GM12874 (cell line): Measurements from ENCODE around the gene ALPL.

Source experiments
- TF ChIP-seq, protein P1 (sequence below): IDR thresholded peaks from 2 replicates; pipeline ENCODE4 v1.5.1; 2011; ENCODE audit warnings: low read depth, mild to moderate bottlenecking, control low read depth, low read length, moderate library complexity; ENCODE audit not compliant: insufficient read depth

ALPL gene

DNA sequence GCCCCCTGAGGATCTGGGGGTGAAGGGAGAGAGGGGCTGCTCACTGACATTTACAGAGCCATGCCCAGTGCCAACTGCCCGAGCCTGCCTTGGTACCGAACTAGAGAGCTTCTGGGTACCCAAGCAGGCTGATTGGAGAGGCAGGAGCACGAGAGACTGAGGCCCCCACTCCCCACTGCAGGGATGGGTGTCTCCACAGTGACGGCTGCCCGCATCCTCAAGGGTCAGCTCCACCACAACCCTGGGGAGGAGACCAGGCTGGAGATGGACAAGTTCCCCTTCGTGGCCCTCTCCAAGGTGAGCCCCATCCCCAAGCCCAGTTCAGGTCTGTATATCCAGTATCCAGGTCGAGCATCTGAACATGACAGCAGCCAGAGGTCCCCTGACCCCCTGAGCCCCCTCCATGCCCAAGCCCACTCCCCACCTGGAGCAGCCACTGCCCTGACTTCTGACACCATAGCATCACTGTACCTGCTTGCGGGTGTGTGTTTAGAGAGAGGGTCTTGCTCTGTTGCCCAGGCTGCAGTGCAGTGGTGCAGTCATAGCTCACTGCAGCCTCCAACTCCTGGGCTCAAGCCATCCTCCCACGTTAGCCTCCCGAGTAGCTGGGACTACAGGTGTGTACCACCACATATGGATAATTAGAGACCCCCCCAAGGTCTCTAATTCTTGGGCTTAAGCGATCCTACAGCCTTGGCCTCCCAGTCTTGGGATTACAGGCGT lies 51.9 kb downstream of the ALPL start:
- TF ChIP-seq, protein P1, sequence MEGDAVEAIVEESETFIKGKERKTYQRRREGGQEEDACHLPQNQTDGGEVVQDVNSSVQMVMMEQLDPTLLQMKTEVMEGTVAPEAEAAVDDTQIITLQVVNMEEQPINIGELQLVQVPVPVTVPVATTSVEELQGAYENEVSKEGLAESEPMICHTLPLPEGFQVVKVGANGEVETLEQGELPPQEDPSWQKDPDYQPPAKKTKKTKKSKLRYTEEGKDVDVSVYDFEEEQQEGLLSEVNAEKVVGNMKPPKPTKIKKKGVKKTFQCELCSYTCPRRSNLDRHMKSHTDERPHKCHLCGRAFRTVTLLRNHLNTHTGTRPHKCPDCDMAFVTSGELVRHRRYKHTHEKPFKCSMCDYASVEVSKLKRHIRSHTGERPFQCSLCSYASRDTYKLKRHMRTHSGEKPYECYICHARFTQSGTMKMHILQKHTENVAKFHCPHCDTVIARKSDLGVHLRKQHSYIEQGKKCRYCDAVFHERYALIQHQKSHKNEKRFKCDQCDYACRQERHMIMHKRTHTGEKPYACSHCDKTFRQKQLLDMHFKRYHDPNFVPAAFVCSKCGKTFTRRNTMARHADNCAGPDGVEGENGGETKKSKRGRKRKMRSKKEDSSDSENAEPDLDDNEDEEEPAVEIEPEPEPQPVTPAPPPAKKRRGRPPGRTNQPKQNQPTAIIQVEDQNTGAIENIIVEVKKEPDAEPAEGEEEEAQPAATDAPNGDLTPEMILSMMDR, result no peak

DNA sequence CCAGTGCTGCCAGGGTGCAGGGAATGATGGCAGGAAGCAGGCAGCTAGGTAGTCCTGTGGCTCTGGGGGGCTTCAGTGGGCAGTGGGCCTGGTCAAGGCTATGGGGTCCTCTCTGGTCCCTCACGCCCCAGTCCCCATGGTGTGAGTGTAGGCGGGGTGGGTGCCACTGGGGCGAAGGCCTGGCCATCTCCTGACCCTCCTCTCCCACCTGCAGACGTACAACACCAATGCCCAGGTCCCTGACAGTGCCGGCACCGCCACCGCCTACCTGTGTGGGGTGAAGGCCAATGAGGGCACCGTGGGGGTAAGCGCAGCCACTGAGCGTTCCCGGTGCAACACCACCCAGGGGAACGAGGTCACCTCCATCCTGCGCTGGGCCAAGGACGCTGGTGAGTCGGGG lies 53.7 kb downstream of the ALPL start:
- TF ChIP-seq, protein P1, result no peak

DNA sequence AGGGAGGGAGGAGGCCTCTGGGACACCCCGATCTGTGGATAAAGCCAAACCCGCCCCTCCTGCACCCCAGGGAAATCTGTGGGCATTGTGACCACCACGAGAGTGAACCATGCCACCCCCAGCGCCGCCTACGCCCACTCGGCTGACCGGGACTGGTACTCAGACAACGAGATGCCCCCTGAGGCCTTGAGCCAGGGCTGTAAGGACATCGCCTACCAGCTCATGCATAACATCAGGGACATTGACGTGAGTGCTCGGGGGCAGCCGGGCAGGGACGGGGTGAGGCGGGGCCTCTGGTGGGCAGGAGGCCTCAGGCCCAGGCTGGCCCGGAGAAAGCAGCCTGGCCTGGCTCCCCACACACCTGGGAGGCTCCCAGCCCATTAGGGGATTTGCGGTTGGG lies 54.7 kb downstream of the ALPL start:
- TF ChIP-seq, protein P1, result no peak

DNA sequence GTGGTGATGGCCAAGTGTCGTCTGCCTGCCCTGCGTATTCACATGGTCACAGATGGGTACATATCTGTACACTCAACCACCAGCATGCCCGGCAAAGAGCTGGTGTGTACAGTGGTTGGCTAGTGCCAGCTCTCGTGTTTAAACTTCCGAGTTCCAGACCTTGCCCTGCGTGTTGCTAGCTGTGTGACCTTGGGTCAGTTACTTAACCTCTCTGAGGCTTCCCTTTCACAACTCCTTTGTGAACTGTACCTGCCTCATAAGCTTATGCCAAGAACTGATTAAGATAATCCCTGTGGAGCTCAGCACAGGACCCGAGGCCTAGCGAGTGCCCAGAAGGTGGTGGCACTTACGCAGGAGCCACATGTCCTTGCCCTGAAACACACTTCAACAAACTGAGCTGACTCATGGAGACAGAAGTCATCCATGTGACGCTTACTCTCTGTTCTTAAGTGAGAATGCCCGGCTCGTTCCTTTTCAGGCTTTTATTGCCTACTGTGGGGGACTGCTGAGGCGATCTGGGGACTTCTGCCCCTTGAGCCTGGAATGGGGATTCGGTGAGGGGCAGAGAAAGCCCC lies 55.4 kb downstream of the ALPL start:
- TF ChIP-seq, protein P1, result no peak

DNA sequence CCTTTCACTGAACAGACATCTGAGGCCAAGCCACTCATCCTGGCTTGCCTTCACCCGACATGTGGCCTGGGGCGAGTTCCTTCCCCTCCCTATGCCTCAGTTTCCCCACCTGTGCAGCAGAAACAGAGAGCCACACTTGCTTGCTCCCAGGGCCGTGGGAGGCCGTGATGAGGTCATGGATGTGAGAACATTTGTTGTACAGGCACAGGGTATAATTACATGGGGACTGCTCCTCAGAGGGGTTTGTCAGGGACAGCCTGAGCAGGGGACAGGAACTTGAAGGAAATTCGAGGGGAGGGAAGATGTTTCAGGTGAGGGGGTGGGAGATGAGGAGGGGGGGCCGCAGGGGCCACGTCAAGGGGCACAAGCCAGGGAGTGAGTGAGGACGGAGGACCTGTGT lies 56.1 kb downstream of the ALPL start:
- TF ChIP-seq, protein P1, result no peak

DNA sequence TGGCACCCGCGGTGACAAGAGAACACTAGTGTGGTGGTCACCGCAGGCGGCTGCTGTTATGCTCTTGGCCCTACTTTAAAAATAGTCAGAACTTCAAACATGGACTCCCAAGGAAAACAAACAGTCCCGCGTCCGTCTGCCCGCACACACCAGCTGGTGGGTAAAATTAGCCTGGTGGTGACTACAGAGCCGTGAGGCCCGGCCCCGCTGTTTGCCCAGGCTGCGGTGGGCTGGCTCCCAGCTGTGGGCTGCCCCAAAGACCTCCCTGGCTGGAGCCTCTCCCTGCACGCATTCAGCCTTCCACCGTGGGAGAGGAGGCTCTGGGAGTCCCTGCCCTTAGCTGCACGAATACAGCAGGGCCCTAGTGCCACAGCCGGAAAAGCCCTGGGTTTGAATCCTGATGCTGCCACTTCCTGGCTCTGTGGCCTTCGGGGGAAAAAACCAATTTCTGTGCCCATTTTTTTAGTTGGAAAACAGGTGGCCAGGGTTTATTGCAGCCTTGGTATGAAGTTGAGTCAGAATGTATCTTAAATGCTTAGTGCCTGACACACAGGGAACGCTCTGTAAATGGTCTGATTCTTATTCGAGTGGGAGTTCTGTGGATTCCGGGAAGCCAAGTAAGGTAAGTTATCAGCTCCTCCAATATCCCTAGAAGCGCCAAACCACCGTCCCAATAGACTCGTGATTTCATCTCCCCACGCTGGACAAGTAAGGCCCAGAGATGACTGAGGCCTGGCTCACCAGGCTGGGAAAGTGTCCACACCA lies 58.2 kb downstream of the ALPL start:
- TF ChIP-seq, protein P1, result no peak

DNA sequence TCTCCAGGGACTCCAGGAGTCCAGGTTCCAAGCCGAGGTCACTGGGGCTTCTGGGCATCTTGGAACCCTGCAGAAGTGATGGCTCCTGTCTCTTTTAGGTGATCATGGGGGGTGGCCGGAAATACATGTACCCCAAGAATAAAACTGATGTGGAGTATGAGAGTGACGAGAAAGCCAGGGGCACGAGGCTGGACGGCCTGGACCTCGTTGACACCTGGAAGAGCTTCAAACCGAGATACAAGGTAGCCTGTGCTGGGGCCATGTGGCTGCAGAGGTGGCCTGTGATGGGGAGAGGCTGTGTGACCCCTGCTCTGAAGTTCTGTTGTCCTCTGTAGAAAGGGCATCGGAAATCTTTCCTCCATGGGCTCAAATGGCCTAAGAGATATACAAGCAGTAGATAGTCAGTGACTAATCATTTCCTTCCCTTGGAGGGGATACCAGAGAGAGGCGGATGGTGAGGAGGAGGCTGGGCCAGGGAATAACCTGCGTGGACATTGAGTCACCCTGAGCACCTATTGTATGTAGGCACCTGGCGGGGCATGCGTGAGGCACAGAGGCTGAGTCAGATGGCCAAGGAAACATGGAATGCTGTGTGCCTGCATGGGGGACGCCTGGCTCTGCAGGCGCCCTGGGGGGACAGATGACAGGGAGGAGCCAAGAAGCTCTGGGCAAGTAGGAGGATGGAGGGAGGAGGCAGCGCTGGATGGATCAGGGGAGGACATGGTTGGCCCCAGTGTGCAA lies 59.0 kb downstream of the ALPL start:
- TF ChIP-seq, protein P1, result no peak
